HepG2 (cell line): ENCODE measurements around the gene APC2. TPM values are rescaled to one million over a fixed set of nuclear protein-coding genes. Genes with fewer than 3 reads are reported as not detected.

Experiments
- CCDC6 ChIP-seq: sonication (generic); formaldehyde crosslinking; IDR thresholded peaks from 2 replicates; pipeline ENCODE4 v1.8.1; 2022; ENCODE audit warnings: mild to moderate bottlenecking, missing genetic modification reagents, moderate library complexity
- FOXA1 ChIP-seq, 2 experiments: fragments of 450-650 bp in 1 of 2; sonication (generic) in 1 of 2; formaldehyde crosslinking in 1 of 2; IDR thresholded peaks; 2 replicates each; pipeline versions ENCODE4 v1.4.0 to v1.6.1; 2016 to 2020; ENCODE audit warnings: missing genetic modification reagents in 1 of 2
- HIC2 ChIP-seq: sonication (generic); formaldehyde crosslinking; IDR thresholded peaks from 2 replicates; pipeline ENCODE4 v1.9.0; 2022; ENCODE audit warnings: low read depth, missing genetic modification reagents
- MYPOP ChIP-seq: sonication (generic); formaldehyde crosslinking; IDR thresholded peaks from 2 replicates; pipeline ENCODE4 v1.8.1; 2023; ENCODE audit warnings: mild to moderate bottlenecking, moderate library complexity, missing genetic modification reagents
- NR2F1 ChIP-seq, 2 experiments: fragments of 450-650 bp in 1 of 2; formaldehyde crosslinking in 1 of 2; IDR thresholded peaks; 2 replicates each; pipeline versions ENCODE4 v1.5.0 to v1.6.1; 2016 to 2020; ENCODE audit warnings: mild to moderate bottlenecking in 1 of 2, missing compliant biosample characterization in 1 of 2, missing genetic modification reagents in 1 of 2, moderate library complexity in 1 of 2
- NR2F2 ChIP-seq: IDR thresholded peaks from 2 replicates; pipeline ENCODE4 v1.6.1; 2012; ENCODE audit warnings: low read depth, inconsistent platforms, borderline replicate concordance
- TARDBP ChIP-seq: sonication (generic); formaldehyde crosslinking; IDR thresholded peaks from 2 replicates; pipeline ENCODE4 v1.8.0; 2022; ENCODE audit warnings: mild to moderate bottlenecking, missing genetic modification reagents
- UBTF ChIP-seq: sonication (generic); formaldehyde crosslinking; IDR thresholded peaks from 2 replicates; pipeline ENCODE4 v1.4.0; 2020; ENCODE audit warnings: mild to moderate bottlenecking, missing genetic modification reagents
- ZFP37 ChIP-seq: sonication (generic); formaldehyde crosslinking; IDR thresholded peaks from 2 replicates; pipeline ENCODE4 v1.4.0; 2020; ENCODE audit warnings: missing genetic modification reagents, borderline replicate concordance
- ZMAT3 ChIP-seq: sonication (generic); formaldehyde crosslinking; conservative IDR thresholded peaks from 2 replicates; pipeline ENCODE4 v1.7.0; 2021; ENCODE audit warnings: missing genetic modification reagents
- ZNF274 ChIP-seq: sonication (generic); formaldehyde crosslinking; IDR thresholded peaks from 2 replicates; pipeline ENCODE4 v1.5.1; 2020; ENCODE audit warnings: mild to moderate bottlenecking, missing genetic modification reagents
- ZNF292 ChIP-seq: sonication (generic); formaldehyde crosslinking; IDR thresholded peaks from 2 replicates; pipeline ENCODE4 v1.8.1; 2022; ENCODE audit warnings: mild to moderate bottlenecking, low read depth, missing genetic modification reagents, borderline replicate concordance
- ZNF513 ChIP-seq: sonication (generic); formaldehyde crosslinking; conservative IDR thresholded peaks from 2 replicates; pipeline ENCODE4 v1.5.0; 2020; ENCODE audit warnings: missing genetic modification reagents
- ZNF672 ChIP-seq: sonication (generic); formaldehyde crosslinking; IDR thresholded peaks from 2 replicates; pipeline ENCODE4 v1.8.1; 2022; ENCODE audit warnings: missing genetic modification reagents
- ZNF709 ChIP-seq: sonication (generic); formaldehyde crosslinking; IDR thresholded peaks from 2 replicates; pipeline ENCODE4 v1.5.0; 2020; ENCODE audit warnings: mild to moderate bottlenecking, missing genetic modification reagents
- ZNF749 ChIP-seq: sonication (generic); formaldehyde crosslinking; IDR thresholded peaks from 2 replicates; pipeline ENCODE4 v1.8.0; 2022; ENCODE audit warnings: mild to moderate bottlenecking, missing genetic modification reagents, moderate library complexity, borderline replicate concordance
- ZNF770 ChIP-seq: sonication (generic); formaldehyde crosslinking; IDR thresholded peaks from 2 replicates; pipeline ENCODE4 v1.5.0; 2020; ENCODE audit warnings: mild to moderate bottlenecking, missing genetic modification reagents
- ZNF790 ChIP-seq: sonication (generic); formaldehyde crosslinking; IDR thresholded peaks from 2 replicates; pipeline ENCODE4 v1.8.0; 2022; ENCODE audit warnings: missing genetic modification reagents, mild to moderate bottlenecking, borderline replicate concordance
- polyA plus RNA-seq, 8 experiments: library from polyadenylated mRNA; depleted of rRNA in 3 of 8; stranded (reverse) in 7 of 8; unstranded in 1 of 8; fragments of >200 nt; fragmentation: Illumina TruSeq in 4 of 8; extraction: Trizol in 4 of 8; gene quantifications; 2 replicates each; pipeline versions ENCODE4 v1.2.1 to v1.2.3, GENCODE V29; 2011 to 2016; ENCODE audit warnings: low read depth in 4 of 8, missing spikeins in 1 of 8, mixed read lengths in 1 of 8; ENCODE audit not compliant: insufficient read depth in 1 of 8
- total RNA-seq, 5 experiments: library from RNA; depleted of rRNA; stranded (reverse); fragments of >200 nt; fragmentation: Illumina TruSeq; extraction: Trizol; gene quantifications; 2 replicates each; pipeline ENCODE4 v1.2.3, GENCODE V29; 2016; ENCODE audit warnings: low read depth in 1 of 5

Gene APC2
- total and polyA plus RNA-seq, 2 of the 13 experiments (the other 11 are each of a cell fraction or from before 2014, with no cell fraction given): 0.08 to 0.22 TPM

- no peak for TF ChIP-seq ZNF513 (CRISPR knock-in tag)
- TF ChIP-seq ZNF709: 0 out of 2 replicates have a peak, but pooled peaks have one; percentile 16
- TF ChIP-seq NR2F1 (CRISPR knock-in tag; IDR thresholded peaks at IDR 0.05): peak; percentile 70 to 83
- 0 out of 2 replicates have a peak, but pooled peaks have one; percentile 31 for TF ChIP-seq ZNF292 (CRISPR knock-in tag)
- TF ChIP-seq MYPOP (CRISPR knock-in tag): 0 out of 2 replicates have a peak, but pooled peaks have one; percentile 17
- TF ChIP-seq NR2F2: 0 out of 2 replicates have a peak, but pooled peaks have one; percentile 11
- TF ChIP-seq ZNF749 (CRISPR knock-in tag): 0 out of 2 replicates have a peak, but pooled peaks have one; percentile 50
- 0 out of 2 replicates have a peak, but pooled peaks have one; percentile 42 for TF ChIP-seq ZNF790 (CRISPR knock-in tag)
- no peak for TF ChIP-seq ZFP37
- TF ChIP-seq ZMAT3 (CRISPR knock-in tag): 0 out of 2 replicates have a peak, but pooled peaks have one; percentile 35
- TF ChIP-seq UBTF (CRISPR knock-in tag): peak; percentile 51; the same call in 1 of the 2 replicates
- 0 out of 2 replicates have a peak, but pooled peaks have one; percentile 10 for TF ChIP-seq ZNF274
- TF ChIP-seq CCDC6 (CRISPR knock-in tag): 0 out of 2 replicates have a peak, but pooled peaks have one; percentile 11
- peak; percentile 48; the same call in 1 of the 2 replicates for TF ChIP-seq TARDBP (CRISPR knock-in tag)
- TF ChIP-seq FOXA1 (IDR thresholded peaks at IDR 0.05): no peak
- no peak for TF ChIP-seq FOXA1 (CRISPR knock-in tag; IDR thresholded peaks at IDR 0.05)
- TF ChIP-seq ZNF672 (CRISPR knock-in tag): no peak
- TF ChIP-seq ZNF770 (CRISPR knock-in tag): peak; percentile 85; the same call in 1 of the 2 replicates
- peak; percentile 99 for TF ChIP-seq HIC2 (CRISPR knock-in tag)
These were observed 42.6 kb downstream of the APC2 start (continued) for GRCh38 chr19:1492474-1493006.
